Right ventricle myocardium inferior (tissue), 1 donor: Measurements from ENCODE around the gene CYB5R3. TPM values are rescaled to one million over a fixed set of nuclear protein-coding genes. Genes with fewer than 3 reads are reported as not detected.
A peak's percentile ranks its signal among the peaks of the same experiment; 100 is the strongest.
"Not testable (repeated sequence)": the region's sequence is repeated elsewhere in the genome, so short reads cannot be mapped to it uniquely, and the experiment has no call there.

Experiments used
- ATAC-seq: fragments of 200-7000 bp; cut with Tn5 transposase; one replicate; pipeline ENCODE4 v1.9.1; 2020; ENCODE audit warnings: mild to moderate bottlenecking, moderate library complexity
- DNase-seq: peaks from one replicate; pipeline ENCODE4 v3.0.0; 2021; ENCODE audit errors: missing footprints
- intact Hi-C: fragments of 100-400 bp; cut with DNase I; formaldehyde crosslinking; loops from one replicate; pipeline ENCODE4 v1.11.0; 2022
- total RNA-seq: library from RNA; stranded (reverse); fragmentation: NEBNext Ultra II Directional; extraction: Animal tissue kit (Norgen Biotek cat#: 25700); gene quantifications from one replicate; pipeline ENCODE4 v1.2.1, GENCODE V29; 2021
- donor health status: DM: no; HTN: yes; CAD: no; lungs with severe emphysema.

CYB5R3 gene
- total RNA-seq, 1 donor from 2014 or later: 268 TPM

- DNase-seq (no peak), ATAC-seq (no peak)
- intact Hi-C loops: no loop called here
Measured at GRCh38 chr22:42585096-42585495, 64.1 kb downstream of the CYB5R3 start.

- intact Hi-C loops: no loop called here
Measured at GRCh38 chr22:42584364-42584940, 64.7 kb downstream of the CYB5R3 start.

GRCh38 chr22:42582987-42583386 is 66.2 kb downstream of the CYB5R3 start:
- DNase-seq: no peak
- intact Hi-C loops: no loop called here
- ATAC-seq: no peak

More at GRCh38 chr22:42584364-42584940, 64.7 kb downstream of the CYB5R3 start:
- no peak for DNase-seq
- ATAC-seq: no peak

- DNase-seq (peak; percentile 88), ATAC-seq (peak; percentile 94)
- intact Hi-C loops: no loop called here
Measured at GRCh38 chr22:42581762-42582716, 67.2 kb downstream of the CYB5R3 start.

GRCh38 chr22:42581194-42581761 is 67.9 kb downstream of the CYB5R3 start:
- DNase-seq: not testable (repeated sequence)
- peak; percentile 10 for ATAC-seq

GRCh38 chr22:42580040-42580439 is 69.2 kb downstream of the CYB5R3 start:
- ATAC-seq, intact Hi-C loops, DNase-seq: not testable (repeated sequence)

More at GRCh38 chr22:42581194-42581761, 67.9 kb downstream of the CYB5R3 start:
- intact Hi-C loops: not testable (repeated sequence)

- intact Hi-C loops: no loop called here
- DNase-seq: no peak
- ATAC-seq: no peak
Measured at GRCh38 chr22:42577623-42578240, 71.5 kb downstream of the CYB5R3 start.

- ATAC-seq, intact Hi-C loops, DNase-seq: not testable (repeated sequence)
Measured at GRCh38 chr22:42577141-42577540, 72.1 kb downstream of the CYB5R3 start.

- intact Hi-C loops, DNase-seq, ATAC-seq: not testable (repeated sequence)
Measured at GRCh38 chr22:42575996-42576574, 73.1 kb downstream of the CYB5R3 start.

GRCh38 chr22:42574468-42574867 is 74.7 kb downstream of the CYB5R3 start:
- DNase-seq, intact Hi-C loops, ATAC-seq: not testable (repeated sequence)

- ATAC-seq: peak; percentile 19
- intact Hi-C loops, DNase-seq: not testable (repeated sequence)
Measured at GRCh38 chr22:42574046-42574445, 75.1 kb downstream of the CYB5R3 start.

GRCh38 chr22:42571068-42571467 is 78.1 kb downstream of the CYB5R3 start:
- DNase-seq, ATAC-seq, intact Hi-C loops: not testable (repeated sequence)

GRCh38 chr22:42570580-42570979 is 78.6 kb downstream of the CYB5R3 start:
- intact Hi-C loops, ATAC-seq, DNase-seq: not testable (repeated sequence)

- ATAC-seq, DNase-seq, intact Hi-C loops: not testable (repeated sequence)
Measured at GRCh38 chr22:42567950-42568349, 81.2 kb downstream of the CYB5R3 start.

Other genes starting within 250 kb of the CYB5R3 start
- 2.9 TPM for gene NFAM1, start 217.0 kb downstream of the CYB5R3 start, total RNA-seq
- gene RRP7A, start 129.6 kb downstream of the CYB5R3 start, total RNA-seq: 16.3 TPM
- 2.6 TPM for gene SERHL2, start 95.4 kb downstream of the CYB5R3 start, total RNA-seq
- gene POLDIP3, start 34.5 kb downstream of the CYB5R3 start, total RNA-seq: 39.3 TPM
- gene ATP5MGL, start 8.8 kb downstream of the CYB5R3 start, total RNA-seq: 0.41 TPM
- gene A4GALT, start 71.5 kb upstream of the CYB5R3 start, total RNA-seq: 81.2 TPM
- 22.3 TPM for gene ARFGAP3, start 207.9 kb upstream of the CYB5R3 start, total RNA-seq